AG08396 (cell line): ENCODE data around the gene ELOVL7.
"Not testable (repeated sequence)": the region's sequence is repeated elsewhere in the genome, so short reads cannot be mapped to it uniquely, and the experiment has no call there.

ENCODE experiments used
- DNase-seq: peaks from one replicate; pipeline ENCODE4 v3.0.0; 2012; ENCODE audit warnings: low spot score, mixed read lengths

The ELOVL7 gene

DNA sequence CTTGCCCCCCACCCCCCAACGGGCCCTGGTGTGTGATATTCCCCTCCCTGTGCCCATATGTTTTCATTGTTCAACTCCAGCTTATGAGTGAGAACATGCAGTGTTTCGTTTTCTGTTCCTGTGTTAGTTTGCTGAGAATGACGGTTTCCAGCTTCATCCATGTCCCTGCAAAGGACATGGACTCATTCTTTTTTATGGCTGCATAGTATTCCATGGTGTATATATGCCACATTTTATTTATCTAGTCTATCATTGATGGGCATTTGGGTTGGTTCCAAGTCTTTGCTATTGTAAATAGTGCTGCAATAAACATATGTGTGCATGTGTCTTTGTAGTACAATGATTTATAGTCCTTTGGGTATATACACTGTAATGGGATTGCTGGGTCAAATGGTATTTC is 132.2 kb downstream of the ELOVL7 start:
- not testable (repeated sequence) for DNase-seq

- DNase-seq = no peak
Observed at GRCh38 chr5:60710362-60710761, 133.7 kb downstream of the ELOVL7 start.

DNA sequence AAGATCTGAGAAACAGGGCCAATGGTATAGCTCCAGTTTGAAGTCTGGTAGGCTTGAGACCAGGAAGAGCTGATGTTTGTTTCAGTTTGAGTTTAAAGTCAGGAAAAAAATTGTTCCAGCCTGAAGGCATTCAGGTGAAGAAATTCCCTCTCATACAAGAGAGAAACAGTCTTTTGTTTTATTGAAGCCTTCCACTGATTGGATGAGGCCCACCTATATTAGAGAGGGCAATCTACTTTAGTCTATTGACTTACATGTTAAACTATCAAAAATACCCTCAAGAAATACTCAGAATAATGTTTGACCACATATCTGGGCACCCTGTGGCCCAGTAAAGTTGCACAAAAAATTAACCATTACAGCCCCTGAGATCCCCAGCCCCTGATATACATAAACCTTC is 138.9 kb downstream of the ELOVL7 start:
- DNase-seq = no peak

GRCh38 chr5:60703944-60704343 is 140.1 kb downstream of the ELOVL7 start:
- DNase-seq = no peak
